Measurements from ENCODE around the gene PCDHB11. TPM values are rescaled to one million over a fixed set of nuclear protein-coding genes. Genes with fewer than 3 reads are reported as not detected.
"Not testable (repeated sequence)": the region's sequence is repeated elsewhere in the genome, so short reads cannot be mapped to it uniquely, and the experiment has no call there.

The PCDHB11 gene
- total and polyA plus RNA-seq, 2 experiments from 2014 or later: 0.19 to 1.3 TPM

DNA sequence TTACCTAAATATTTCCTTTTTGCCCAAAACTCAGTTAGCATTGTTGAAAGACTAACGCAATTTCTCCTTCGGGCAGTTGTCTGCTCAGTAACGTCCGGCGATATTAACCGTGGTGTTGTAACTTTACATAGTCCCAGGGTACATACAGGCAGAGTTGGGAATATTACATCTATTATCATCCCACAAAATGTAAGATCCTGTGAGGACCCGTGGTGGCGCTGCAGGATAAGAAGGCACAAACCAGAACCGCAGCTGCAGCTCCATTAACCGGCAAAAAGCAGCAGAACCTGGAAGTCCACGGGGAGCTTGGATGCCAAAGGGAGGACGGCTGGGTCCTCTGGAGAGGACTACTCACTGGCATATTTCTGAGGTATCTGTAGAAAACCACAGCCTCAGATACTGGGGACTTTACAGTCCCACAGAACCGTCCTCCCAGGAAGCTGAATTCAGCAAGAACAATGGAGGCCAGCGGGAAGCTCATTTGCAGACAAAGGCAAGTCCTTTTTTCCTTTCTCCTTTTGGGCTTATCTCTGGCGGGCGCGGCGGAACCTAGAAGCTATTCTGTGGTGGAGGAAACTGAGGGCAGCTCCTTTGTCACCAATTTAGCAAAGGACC, 21.7 kb upstream of the PCDHB11 start, which contains the start of gene PCDHB8 (continued):
- TF ChIP-seq, protein P1, sequence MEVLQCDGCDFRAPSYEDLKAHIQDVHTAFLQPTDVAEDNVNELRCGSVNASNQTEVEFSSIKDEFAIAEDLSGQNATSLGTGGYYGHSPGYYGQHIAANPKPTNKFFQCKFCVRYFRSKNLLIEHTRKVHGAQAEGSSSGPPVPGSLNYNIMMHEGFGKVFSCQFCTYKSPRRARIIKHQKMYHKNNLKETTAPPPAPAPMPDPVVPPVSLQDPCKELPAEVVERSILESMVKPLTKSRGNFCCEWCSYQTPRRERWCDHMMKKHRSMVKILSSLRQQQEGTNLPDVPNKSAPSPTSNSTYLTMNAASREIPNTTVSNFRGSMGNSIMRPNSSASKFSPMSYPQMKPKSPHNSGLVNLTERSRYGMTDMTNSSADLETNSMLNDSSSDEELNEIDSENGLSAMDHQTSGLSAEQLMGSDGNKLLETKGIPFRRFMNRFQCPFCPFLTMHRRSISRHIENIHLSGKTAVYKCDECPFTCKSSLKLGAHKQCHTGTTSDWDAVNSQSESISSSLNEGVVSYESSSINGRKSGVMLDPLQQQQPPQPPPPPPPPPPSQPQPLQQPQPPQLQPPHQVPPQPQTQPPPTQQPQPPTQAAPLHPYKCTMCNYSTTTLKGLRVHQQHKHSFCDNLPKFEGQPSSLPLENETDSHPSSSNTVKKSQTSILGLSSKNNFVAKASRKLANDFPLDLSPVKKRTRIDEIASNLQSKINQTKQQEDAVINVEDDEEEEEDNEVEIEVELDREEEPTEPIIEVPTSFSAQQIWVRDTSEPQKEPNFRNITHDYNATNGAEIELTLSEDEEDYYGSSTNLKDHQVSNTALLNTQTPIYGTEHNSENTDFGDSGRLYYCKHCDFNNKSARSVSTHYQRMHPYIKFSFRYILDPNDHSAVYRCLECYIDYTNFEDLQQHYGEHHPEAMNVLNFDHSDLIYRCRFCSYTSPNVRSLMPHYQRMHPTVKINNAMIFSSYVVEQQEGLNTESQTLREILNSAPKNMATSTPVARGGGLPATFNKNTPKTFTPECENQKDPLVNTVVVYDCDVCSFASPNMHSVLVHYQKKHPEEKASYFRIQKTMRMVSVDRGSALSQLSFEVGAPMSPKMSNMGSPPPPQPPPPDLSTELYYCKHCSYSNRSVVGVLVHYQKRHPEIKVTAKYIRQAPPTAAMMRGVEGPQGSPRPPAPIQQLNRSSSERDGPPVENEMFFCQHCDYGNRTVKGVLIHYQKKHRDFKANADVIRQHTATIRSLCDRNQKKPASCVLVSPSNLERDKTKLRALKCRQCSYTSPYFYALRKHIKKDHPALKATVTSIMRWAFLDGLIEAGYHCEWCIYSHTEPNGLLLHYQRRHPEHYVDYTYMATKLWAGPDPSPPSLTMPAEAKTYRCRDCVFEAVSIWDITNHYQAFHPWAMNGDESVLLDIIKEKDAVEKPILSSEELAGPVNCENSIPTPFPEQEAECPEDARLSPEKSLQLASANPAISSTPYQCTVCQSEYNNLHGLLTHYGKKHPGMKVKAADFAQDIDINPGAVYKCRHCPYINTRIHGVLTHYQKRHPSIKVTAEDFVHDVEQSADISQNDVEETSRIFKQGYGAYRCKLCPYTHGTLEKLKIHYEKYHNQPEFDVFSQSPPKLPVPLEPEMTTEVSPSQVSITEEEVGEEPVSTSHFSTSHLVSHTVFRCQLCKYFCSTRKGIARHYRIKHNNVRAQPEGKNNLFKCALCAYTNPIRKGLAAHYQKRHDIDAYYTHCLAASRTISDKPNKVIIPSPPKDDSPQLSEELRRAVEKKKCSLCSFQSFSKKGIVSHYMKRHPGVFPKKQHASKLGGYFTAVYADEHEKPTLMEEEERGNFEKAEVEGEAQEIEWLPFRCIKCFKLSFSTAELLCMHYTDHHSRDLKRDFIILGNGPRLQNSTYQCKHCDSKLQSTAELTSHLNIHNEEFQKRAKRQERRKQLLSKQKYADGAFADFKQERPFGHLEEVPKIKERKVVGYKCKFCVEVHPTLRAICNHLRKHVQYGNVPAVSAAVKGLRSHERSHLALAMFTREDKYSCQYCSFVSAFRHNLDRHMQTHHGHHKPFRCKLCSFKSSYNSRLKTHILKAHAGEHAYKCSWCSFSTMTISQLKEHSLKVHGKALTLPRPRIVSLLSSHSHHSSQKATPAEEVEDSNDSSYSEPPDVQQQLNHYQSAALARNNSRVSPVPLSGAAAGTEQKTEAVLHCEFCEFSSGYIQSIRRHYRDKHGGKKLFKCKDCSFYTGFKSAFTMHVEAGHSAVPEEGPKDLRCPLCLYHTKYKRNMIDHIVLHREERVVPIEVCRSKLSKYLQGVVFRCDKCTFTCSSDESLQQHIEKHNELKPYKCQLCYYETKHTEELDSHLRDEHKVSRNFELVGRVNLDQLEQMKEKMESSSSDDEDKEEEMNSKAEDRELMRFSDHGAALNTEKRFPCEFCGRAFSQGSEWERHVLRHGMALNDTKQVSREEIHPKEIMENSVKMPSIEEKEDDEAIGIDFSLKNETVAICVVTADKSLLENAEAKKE (CRISPR knock-in tag; IDR thresholded peaks at IDR 0.05): 0 out of 2 replicates have a peak, but pooled peaks have one; percentile 7

DNA sequence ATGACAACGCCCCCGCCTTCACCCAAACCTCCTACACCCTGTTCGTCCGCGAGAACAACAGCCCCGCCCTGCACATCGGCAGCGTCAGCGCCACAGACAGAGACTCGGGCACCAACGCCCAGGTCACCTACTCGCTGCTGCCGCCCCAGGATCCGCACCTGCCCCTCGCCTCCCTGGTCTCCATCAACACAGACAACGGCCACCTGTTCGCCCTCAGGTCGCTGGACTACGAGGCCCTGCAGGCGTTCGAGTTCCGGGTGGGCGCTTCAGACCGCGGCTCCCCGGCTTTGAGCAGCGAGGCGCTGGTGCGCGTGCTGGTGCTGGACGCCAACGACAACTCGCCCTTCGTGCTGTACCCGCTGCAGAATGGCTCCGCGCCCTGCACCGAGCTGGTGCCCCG, 20.1 kb upstream of the PCDHB11 start:
- H3K27ac Mint-ChIP-seq; H3K27me3 Mint-ChIP-seq (ENCODE audit: insufficient read depth, low read depth, poor library complexity); H3K36me3 ChIP-seq (ENCODE audit: insufficient read depth); H3K4me1 Mint-ChIP-seq; DNase-seq (ENCODE audit: low spot score); H4K20me1 ChIP-seq (replicated peaks; ENCODE audit: insufficient read depth); H3K27me3 ChIP-seq (ENCODE audit: insufficient read depth); H3K4me1 ChIP-seq (ENCODE audit: insufficient read depth); H3K4me3 ChIP-seq; H2AFZ ChIP-seq; ATAC-seq; H3K4me2 ChIP-seq; H3K79me2 ChIP-seq (replicated peaks; ENCODE audit: insufficient read depth); H3F3A ChIP-seq (replicated peaks; ENCODE audit: low read depth); H3K27ac ChIP-seq (ENCODE audit: low read depth); H3K9me2 ChIP-seq (ENCODE audit: insufficient read depth); H3K4me3 Mint-ChIP-seq: not testable (repeated sequence)
- Mint-ChIP-seq H3K9me3 (peaks cover 22% of the 10 kb centered on the region), H3K36me3 (ENCODE audit: low read depth) (peaks cover 20% of the 10 kb centered on the region)

DNA sequence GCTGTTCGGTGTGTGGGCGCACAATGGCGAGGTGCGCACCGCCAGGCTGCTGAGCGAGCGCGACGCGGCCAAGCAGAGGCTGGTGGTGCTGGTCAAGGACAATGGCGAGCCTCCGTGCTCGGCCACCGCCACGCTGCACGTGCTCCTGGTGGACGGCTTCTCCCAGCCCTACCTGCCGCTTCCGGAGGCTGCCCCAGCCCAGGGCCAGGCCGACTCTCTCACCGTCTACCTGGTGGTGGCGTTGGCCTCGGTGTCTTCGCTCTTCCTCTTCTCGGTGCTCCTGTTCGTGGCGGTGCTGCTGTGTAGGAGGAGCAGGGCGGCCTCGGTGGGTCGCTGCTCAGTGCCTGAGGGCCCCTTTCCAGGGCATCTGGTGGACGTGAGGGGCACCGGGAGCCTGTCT, 19.6 kb upstream of the PCDHB11 start:
- not testable (repeated sequence) for H3K36me3 ChIP-seq (ENCODE audit: insufficient read depth); H3K27me3 ChIP-seq (ENCODE audit: insufficient read depth); H3K27ac ChIP-seq (ENCODE audit: low read depth); H3K4me3 Mint-ChIP-seq; H3K27me3 Mint-ChIP-seq (ENCODE audit: insufficient read depth, low read depth, poor library complexity); H3K4me2 ChIP-seq; H3K4me1 ChIP-seq (ENCODE audit: insufficient read depth); H3K4me1 Mint-ChIP-seq; H3F3A ChIP-seq (replicated peaks; ENCODE audit: low read depth); H3K27ac Mint-ChIP-seq; ATAC-seq; H3K79me2 ChIP-seq (replicated peaks; ENCODE audit: insufficient read depth); H2AFZ ChIP-seq; DNase-seq (ENCODE audit: low spot score); H3K9me2 ChIP-seq (ENCODE audit: insufficient read depth); H3K4me3 ChIP-seq; H4K20me1 ChIP-seq (replicated peaks; ENCODE audit: insufficient read depth)
- Mint-ChIP-seq H3K36me3 (ENCODE audit: low read depth) (peaks cover 23% of the 10 kb centered on the region), H3K9me3 (peaks cover 25% of the 10 kb centered on the region)
- TF ChIP-seq, protein P2, sequence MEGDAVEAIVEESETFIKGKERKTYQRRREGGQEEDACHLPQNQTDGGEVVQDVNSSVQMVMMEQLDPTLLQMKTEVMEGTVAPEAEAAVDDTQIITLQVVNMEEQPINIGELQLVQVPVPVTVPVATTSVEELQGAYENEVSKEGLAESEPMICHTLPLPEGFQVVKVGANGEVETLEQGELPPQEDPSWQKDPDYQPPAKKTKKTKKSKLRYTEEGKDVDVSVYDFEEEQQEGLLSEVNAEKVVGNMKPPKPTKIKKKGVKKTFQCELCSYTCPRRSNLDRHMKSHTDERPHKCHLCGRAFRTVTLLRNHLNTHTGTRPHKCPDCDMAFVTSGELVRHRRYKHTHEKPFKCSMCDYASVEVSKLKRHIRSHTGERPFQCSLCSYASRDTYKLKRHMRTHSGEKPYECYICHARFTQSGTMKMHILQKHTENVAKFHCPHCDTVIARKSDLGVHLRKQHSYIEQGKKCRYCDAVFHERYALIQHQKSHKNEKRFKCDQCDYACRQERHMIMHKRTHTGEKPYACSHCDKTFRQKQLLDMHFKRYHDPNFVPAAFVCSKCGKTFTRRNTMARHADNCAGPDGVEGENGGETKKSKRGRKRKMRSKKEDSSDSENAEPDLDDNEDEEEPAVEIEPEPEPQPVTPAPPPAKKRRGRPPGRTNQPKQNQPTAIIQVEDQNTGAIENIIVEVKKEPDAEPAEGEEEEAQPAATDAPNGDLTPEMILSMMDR (conservative IDR thresholded peaks at IDR 0.05; ENCODE audit: low read depth in 2 of 2): 0 out of 4 replicates have a peak, but pooled peaks of 1 of the 2 experiments have one; percentile 2
